ENCODE results near the gene SLC25A25. TPM values are rescaled to one million over a fixed set of nuclear protein-coding genes. Genes with fewer than 3 reads are reported as not detected.

The SLC25A25 gene
- total and polyA plus RNA-seq, 2 of the 8 experiments (the other 6 are each of a cell fraction or from before 2014, with no cell fraction given): 6.5 to 18.5 TPM

DNA sequence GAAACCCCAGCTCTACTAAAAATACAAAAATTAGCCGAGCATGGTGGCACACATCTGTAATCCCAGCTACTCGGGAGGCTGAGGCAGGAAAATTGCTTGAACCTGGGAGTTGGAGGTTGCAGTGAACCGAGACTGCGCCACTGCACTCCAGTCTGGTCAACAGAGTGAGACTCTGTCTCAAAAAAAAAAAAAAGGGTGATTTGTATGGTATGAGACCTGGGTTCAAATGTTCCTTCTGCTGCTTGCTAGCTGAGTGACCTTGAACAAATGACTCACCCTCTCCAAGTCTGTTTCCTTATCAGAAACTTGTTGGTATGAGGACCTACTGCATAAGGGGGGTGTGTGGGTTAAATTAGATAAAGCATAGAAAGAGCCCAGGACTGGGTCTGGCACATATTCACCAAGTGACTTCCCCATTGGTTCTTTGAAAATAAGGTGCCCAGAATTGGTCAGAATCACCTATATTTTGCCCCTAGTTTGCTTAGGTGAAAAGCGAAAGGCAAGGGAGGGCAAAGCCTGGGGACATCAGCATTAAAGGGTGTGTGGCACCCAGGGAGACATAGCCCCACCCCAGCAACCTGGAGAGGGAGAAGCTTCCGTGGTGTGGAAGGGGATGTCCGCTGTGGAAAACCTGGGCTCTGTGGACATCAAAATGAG, 9.9 kb downstream of the SLC25A25 start:
- Histone ChIP-seq H3K9ac (replicated peaks in 1 of 4; ENCODE audit: extremely low read depth in 1 of 4, low read depth in 3 of 4, low read length in 3 of 4) (no peak overlapping the region), H2BK12ac (ENCODE audit: low read depth, low read length) (0 out of 2 replicates have a peak overlapping the region, but pooled peaks have one; percentile 39), H4K8ac (ENCODE audit: extremely low read depth, insufficient read depth, low read length) (no peak overlapping the region), H3K4me1 (replicated peaks in 1 of 4; ENCODE audit: control insufficient read depth in 3 of 4, insufficient read depth in 4 of 4, low read length in 3 of 4) (peaks cover 0 to 3% (median 1%) of the 10 kb centered on the region in 4 experiments; a peak in 4 of 7 replicates), H3K56ac (replicated peaks; ENCODE audit: insufficient read length, low read depth, low read length) (no peak overlapping the region), H3K23ac (ENCODE audit: insufficient read length) (no peak overlapping the region), H3K4me3 (ENCODE audit: extremely low read depth in 1 of 4, insufficient read depth in 2 of 4, low read depth in 3 of 4, low read length in 4 of 4) (no peak overlapping the region), H3K27ac (ENCODE audit: low read depth, low read length) (no peak overlapping the region), H3K18ac (ENCODE audit: extremely low read depth, low read length) (no peak overlapping the region; the same call in 1 of the 2 replicates), H2BK5ac (ENCODE audit: low read depth, low read length) (no peak overlapping the region), H3K23me2 (ENCODE audit: low read depth, low read length) (no peaks in the 10 kb centered on the region), H3K4ac (replicated peaks; ENCODE audit: insufficient read length, low read depth, low read length) (no peak overlapping the region), H3K9me3 (ENCODE audit: insufficient read depth in 2 of 2, low read depth in 1 of 2, low read length in 1 of 2) (no peaks in the 10 kb centered on the region), H3K79me1 (ENCODE audit: low read depth, low read length) (peaks cover 2% of the 10 kb centered on the region; the same call in 1 of the 2 replicates), H2AFZ (ENCODE audit: low read length) (no peak overlapping the region), H3K14ac (ENCODE audit: insufficient read length) (no peak overlapping the region), H3K79me2 (ENCODE audit: control insufficient read depth in 1 of 2, insufficient read depth in 2 of 2, low read length in 2 of 2) (peaks cover 0 to 21% of the 10 kb centered on the region in 2 experiments; a peak in 2 of 4 replicates), H4K20me1 (replicated peaks in 1 of 2; ENCODE audit: control insufficient read depth in 1 of 2, insufficient read depth in 2 of 2, low read length in 2 of 2) (peaks cover 0 to 6% of the 10 kb centered on the region in 2 experiments), H2AK5ac (ENCODE audit: low read depth, low read length) (no peak overlapping the region), H2BK20ac (ENCODE audit: low read length) (0 out of 2 replicates have a peak overlapping the region, but pooled peaks have one; percentile 32), H4K91ac (replicated peaks; ENCODE audit: insufficient read length, low read length) (no peak overlapping the region), H2BK120ac (replicated peaks; ENCODE audit: low read depth, low read length) (no peak overlapping the region), H2BK15ac (ENCODE audit: low read length) (no peak overlapping the region), H3K27me3 (replicated peaks in 1 of 4; ENCODE audit: control insufficient read depth in 3 of 4, extremely low read depth in 1 of 4, insufficient read depth in 3 of 4, low read length in 3 of 4) (no peaks in the 10 kb centered on the region), H3K4me2 (ENCODE audit: insufficient read depth in 1 of 2, low read depth in 2 of 2, low read length in 2 of 2) (no peak overlapping the region), H4K5ac (ENCODE audit: insufficient read length, low read depth, low read length) (no peak overlapping the region), H3K36me3 (ENCODE audit: control insufficient read depth in 2 of 4, insufficient read depth in 4 of 4, low read length in 3 of 4) (no peaks in the 10 kb centered on the region)
- ChIA-PET CTCF (ENCODE audit: partially characterized antibody) (interaction anchor here (0.7 to 1.6 kb wide), 10 partner anchors 9 to 135 kb away, joined by 3 to 8 read pairs (median 4); no protein-coding TSS in a partner anchor), POLR2A (ENCODE audit: partially characterized antibody) (interaction anchor here (1.6 to 2.2 kb wide), 3 partner anchors 10 to 43 kb away, joined by 3 to 8 read pairs (median 7); partner anchors contain the start of genes NAIF1 and SLC25A25)
- TF ChIP-seq JUN (IDR thresholded peaks at IDR 0.05; ENCODE audit: low read depth, low read length) (no peak), SIN3A (conservative IDR thresholded peaks at IDR 0.05 in 1 of 2, IDR thresholded peaks at IDR 0.05 in 1 of 2; ENCODE audit: low read depth in 1 of 2, low read length in 2 of 2) (no peak), SP2 (IDR thresholded peaks at IDR 0.05; ENCODE audit: low read length) (no peak), NANOG (IDR thresholded peaks at IDR 0.05; ENCODE audit: insufficient read depth, low read depth, low read length, poor library complexity, severe bottlenecking) (no peak), FOSL1 (IDR thresholded peaks at IDR 0.05; ENCODE audit: insufficient read depth, low read depth, low read length) (no peak)
- no peak for DNase-seq (ENCODE audit: low read depth in 1 of 2, low spot score in 2 of 2)
- FAIRE-seq: no peak
- 86% methylated on average over 7 of the region's 7 CpGs; no CpG with 5 or more reads in 1 of the 2 experiments for WGBS, 2 experiments (ENCODE audit: extremely low coverage in 1 of 2, insufficient coverage in 1 of 2, insufficient read length in 1 of 2, insufficient replicate concordance in 2 of 2, low coverage in 1 of 2, low lambda C conversion rate in 2 of 2, missing lambda C conversion rate in 1 of 2)
